IMR-90 (cell line): Measurements from ENCODE around the gene MRTFA.

Experiments
- FOS ChIP-seq: fragments of 150-350 bp; IDR thresholded peaks from 2 replicates; pipeline ENCODE4 v1.6.1; 2016; ENCODE audit warnings: low read depth, low read length
- POLR2A ChIP-seq: IDR thresholded peaks from 2 replicates; pipeline ENCODE4 v1.6.1; 2012; ENCODE audit warnings: mild to moderate bottlenecking, low read depth, low read length
- RAD21 ChIP-seq: IDR thresholded peaks from 2 replicates; pipeline ENCODE4 v1.6.1; 2012; ENCODE audit warnings: low read length, improper control_type of control experiment
- RCOR1 ChIP-seq: IDR thresholded peaks from 2 replicates; pipeline ENCODE4 v1.6.1; 2012; ENCODE audit warnings: mild to moderate bottlenecking, low read length, improper control_type of control experiment; ENCODE audit not compliant: insufficient replicate concordance
- SMC3 ChIP-seq: fragments of 150-350 bp; IDR thresholded peaks from 2 replicates; pipeline ENCODE4 v1.6.1; 2016; ENCODE audit warnings: low read depth, mild to moderate bottlenecking, antibody characterized with exemption, low read length, moderate library complexity
- TF ChIP-seq, protein P1 (sequence below): conservative IDR thresholded peaks from 2 replicates; pipeline ENCODE4 v1.5.1; 2012; ENCODE audit warnings: mild to moderate bottlenecking, low read depth, low read length, improper control_type of control experiment

DNA sequence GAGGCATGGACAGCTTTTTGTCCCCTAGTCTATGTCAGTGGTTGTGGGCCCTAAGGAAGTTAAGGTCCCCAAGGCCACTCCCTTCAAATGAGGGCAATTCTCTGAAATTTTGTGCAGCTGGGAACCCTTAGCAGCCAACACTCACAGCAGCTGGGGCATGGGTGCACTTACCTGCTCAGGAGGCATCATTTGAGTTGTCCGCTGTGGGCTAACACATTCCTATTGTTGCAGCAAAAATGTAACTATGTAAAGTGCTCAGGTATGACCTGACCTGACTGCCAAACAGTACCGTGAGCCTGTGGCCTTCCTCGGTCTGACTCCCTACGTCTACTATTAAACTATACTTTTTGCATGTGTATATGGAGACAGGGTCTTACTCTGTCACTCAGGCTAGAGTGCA is 5.8 kb upstream of the MRTFA start:
- TF ChIP-seq POLR2A (no peak), FOS (no peak), RAD21 (no peak), RCOR1 (no peak), SMC3 (no peak)
- TF ChIP-seq, protein P1, sequence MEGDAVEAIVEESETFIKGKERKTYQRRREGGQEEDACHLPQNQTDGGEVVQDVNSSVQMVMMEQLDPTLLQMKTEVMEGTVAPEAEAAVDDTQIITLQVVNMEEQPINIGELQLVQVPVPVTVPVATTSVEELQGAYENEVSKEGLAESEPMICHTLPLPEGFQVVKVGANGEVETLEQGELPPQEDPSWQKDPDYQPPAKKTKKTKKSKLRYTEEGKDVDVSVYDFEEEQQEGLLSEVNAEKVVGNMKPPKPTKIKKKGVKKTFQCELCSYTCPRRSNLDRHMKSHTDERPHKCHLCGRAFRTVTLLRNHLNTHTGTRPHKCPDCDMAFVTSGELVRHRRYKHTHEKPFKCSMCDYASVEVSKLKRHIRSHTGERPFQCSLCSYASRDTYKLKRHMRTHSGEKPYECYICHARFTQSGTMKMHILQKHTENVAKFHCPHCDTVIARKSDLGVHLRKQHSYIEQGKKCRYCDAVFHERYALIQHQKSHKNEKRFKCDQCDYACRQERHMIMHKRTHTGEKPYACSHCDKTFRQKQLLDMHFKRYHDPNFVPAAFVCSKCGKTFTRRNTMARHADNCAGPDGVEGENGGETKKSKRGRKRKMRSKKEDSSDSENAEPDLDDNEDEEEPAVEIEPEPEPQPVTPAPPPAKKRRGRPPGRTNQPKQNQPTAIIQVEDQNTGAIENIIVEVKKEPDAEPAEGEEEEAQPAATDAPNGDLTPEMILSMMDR, result no peak
